UCSD-AML1 (cell line): ENCODE data around the gene MAGEA4.

Experiments
- DNase-seq: peaks from one replicate; lab custom pipeline; 2025; ENCODE audit not compliant: unreplicated experiment; lab: John Stamatoyannopoulos, UW

Gene MAGEA4

DNA sequence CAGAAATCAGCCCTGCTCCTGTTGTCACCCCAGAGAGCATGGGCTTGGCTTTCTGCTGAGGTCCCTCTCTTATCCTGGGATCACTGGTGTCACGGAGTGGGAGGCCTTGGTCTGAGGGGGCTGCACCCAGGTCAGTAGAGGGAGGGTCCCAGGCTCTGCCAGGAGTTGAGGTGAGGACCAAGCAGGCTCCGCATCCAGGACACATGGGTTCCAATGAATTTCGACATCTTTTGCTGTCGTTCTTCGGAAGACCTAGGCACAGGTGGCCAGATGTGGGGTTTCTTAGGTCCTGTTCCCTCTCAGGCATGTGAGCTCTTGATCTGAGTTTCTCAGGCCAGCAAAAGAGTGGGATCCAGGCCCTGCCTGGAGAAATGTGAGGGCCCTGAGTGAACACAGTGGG, 10.0 kb downstream of the MAGEA4 start:
- DNase-seq, result no peak

DNA sequence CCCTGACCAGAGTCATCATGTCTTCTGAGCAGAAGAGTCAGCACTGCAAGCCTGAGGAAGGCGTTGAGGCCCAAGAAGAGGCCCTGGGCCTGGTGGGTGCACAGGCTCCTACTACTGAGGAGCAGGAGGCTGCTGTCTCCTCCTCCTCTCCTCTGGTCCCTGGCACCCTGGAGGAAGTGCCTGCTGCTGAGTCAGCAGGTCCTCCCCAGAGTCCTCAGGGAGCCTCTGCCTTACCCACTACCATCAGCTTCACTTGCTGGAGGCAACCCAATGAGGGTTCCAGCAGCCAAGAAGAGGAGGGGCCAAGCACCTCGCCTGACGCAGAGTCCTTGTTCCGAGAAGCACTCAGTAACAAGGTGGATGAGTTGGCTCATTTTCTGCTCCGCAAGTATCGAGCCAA, 11.0 kb downstream of the MAGEA4 start:
- DNase-seq, result no peak

DNA sequence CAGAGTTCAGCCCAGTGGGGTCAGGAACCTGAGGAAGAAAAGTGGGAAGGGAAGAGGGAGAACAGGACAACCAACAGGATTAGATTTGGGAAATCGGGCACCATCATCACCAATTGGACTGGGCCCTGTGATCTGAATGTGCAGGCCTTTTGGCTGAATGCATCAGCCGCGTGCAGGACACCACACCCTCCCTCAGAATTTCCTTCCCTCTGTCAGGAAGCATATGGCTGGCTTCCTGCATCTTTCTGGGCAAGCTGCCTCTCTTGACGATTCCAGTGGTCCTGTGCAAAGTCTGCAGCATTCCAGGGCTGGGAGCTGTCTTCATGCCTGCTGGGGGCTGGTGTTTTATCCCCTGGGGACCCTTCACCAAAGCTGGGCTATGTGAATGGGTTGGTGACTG, 16.4 kb downstream of the MAGEA4 start:
- no peak for DNase-seq

DNA sequence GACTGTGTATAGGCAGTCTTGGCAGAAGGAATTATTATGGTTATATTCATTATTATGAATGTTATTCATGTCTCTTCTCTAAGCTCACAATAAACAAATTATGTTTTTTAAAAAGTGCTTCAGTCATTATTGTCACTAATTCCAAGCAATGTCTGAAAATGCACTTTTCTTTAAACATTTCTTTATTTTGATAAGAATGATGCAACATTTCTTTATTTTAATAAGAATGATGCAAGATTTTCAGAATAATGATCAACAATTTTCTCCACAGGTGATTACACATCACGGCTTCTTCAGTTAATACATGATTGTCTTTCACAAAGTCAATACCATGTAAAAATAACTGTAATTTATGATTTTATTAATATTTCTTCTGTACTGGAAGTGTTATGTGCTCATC, 22.7 kb downstream of the MAGEA4 start:
- no peak for DNase-seq

DNA sequence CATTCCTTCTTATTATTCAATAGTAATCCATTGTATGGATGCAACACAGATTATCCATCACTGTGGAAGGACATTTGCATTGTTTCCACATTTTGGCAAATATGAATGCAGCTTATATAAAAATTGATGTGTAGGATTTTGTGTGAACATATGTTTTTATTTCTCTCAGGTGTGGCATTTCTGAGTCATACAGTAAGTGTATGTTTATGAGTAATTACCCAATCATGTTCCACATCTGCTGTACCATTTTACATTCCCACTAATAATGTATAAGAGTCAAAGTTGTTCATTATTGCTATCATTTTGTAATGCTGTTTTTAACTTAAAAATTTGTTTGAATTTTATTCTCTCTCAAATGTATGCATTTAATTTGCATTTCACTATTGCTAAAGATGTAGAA, 25.5 kb downstream of the MAGEA4 start:
- no peak for DNase-seq

DNA sequence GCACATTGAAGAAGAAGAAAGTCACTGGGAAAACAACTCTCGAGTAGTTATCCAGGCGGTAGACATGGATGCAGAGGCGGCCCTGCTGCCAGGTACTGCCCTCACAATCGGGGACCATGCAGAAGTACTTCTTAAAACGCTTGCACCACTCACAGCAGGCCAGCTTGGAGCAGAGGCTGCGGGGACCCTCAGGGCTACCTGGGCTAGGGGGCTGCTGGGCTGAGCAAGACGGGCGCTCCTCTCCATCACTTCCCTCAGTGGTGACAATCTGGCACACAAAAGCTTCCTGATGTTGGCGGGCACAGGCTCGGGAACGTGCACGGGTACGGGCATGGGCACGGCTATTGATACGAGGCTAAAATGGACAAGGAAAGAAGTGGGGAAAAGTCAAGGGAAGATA, 42.0 kb downstream of the MAGEA4 start:
- DNase-seq, result no peak

DNA sequence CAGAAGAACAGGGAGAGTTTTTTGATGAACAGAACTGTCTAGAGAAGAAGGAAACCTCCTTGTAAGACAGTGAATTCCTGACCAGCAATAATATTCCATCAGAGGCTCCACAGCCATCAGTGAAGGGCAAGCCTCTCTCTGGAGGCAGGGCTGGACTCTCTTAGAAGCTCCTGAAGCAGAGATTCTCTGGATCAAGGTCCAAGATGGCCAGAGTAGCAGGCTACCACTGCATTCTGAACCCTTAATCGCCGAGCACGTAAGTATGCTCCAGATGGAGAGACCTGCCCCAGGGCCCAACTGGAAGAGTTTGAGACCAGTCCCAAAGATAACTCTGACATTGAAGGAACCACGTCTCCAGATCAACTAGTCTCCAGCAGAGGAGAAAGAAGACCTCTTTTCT, 45.4 kb downstream of the MAGEA4 start:
- no peak for DNase-seq

DNA sequence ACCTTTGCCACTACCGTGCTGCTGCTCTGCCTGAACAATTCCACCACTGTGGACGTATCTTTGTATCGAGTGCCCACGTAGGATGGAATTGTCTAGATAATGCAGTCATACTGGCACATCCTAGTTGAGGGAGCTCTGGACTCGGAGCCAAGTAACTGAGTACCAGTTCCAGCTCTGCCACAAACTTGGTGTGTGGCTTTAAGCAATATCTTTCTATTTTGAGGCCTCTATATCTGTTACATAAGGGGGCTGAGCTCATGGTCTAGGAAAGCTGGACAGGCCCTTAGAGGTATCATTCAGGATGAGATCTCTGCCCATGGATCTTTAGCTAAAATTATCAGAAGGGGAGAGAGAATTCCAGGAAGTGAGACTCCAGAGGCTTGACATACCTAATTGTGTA, 49.3 kb downstream of the MAGEA4 start:
- DNase-seq, result no peak

DNA sequence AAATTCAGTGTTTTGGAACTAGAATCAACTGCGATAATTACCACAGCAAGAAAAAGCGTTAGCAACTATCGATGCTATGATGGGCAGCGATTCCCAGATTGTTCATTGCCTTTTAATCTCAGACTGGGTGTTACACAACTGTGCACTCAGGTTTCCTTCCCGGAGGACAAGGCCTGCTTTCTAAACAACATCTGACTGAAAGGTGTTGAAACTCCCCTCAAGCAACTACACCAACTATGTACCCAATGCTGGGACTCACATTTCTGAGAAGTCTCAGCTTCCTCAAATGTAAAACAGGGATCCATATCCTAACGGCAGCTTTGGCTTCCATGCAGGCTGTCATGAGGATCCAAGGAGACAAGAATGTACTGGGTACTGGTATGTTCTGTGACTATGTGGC, 53.5 kb downstream of the MAGEA4 start:
- no peak for DNase-seq

DNA sequence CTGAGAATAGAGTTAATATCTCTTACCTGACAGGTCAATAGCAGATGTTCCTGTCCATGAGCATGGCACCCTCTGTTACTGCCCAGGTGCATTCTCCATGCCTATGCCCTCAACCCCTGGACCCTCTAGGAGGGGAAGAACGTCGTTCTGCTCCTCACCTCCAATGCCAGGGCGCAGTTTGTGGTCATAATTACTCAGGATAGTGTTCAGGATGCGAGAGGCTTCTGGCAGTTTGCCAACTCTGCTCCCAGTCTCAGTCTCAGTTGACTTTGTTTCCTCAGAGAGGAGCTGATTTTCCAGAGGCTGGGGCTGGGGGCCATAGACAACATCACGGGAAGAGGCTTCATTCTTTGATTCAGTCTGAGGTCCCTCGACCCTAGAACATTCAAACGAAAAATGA, 57.3 kb downstream of the MAGEA4 start:
- DNase-seq, result no peak

DNA sequence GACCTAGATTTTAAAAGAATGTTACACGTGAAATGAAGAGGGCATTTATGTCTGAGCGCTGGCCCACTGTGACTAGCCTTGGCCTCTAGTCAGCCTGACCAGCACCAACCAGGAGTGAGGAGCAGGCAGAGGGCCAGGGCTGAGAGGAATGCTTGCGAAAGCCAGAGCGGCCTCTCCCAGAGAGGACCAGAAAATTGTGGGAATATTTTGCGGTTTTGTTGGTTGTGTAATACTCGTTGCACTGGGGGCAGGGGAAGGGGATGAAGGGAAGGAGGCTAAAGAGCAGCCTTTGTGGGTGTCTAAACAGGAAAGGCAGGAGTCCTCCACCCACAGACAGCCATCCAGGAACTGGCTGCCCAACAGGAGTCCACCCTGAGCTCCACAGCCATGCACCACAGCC, 58.0 kb downstream of the MAGEA4 start:
- DNase-seq, result no peak

DNA sequence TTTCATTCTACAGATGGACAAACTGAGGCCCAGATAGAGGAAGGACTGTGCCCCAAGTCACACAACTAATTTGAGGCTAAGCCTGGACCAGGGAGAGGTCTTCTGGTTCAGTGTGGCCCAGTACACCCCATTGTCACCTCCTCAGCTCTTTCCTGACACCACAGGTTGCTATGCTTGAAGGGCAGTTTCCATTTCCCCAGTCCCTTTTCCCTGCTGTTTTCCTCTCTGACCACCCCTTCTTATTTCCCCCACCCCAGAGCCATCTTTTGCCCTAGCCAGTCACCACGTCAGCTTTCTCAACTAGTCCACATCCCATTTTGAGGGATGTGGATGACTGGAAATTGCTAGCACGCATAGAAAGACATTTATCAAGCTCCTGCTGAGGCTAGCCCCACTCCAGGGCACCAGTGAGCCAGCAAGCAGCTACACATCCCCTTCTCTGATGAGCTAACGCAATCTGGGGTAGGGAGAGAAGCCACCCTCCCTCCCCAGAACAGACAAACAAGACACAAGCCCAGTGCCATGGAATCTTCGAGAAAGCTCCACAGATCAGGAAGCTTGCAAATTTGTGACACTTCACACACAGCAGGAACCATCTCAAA, 60.5 kb downstream of the MAGEA4 start:
- no peak for DNase-seq

DNA sequence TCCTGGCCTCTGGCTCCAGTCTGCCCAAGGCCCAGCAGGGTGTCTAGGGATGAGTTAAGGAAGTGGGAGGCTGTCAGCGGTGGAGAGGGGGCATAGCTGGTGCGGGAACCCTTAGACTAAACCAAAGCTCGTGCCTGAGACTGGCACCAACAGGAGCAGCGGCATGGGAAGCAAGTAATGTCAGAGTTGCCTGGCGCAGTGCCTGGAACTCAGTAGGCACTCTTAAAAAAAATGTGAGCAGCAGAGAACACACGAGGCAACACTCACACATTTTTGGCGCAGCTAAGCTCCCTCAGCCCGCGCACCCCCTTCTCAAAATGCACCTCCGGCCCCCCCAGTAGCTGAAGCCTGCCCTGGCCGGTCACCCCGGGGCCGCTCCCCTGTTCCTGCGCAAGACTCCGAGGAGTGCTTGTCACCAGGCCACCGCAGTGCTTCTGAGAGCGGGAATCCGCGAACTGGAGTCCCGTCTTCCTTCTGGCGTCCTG, 61.2 kb downstream of the MAGEA4 start:
- DNase-seq, result no peak
